AG09319 (cell line): ENCODE data around the gene RAB1B.

ENCODE experiments used
- DNase-seq: peaks from one replicate; pipeline ENCODE4 v3.0.0-alpha.2; 2010; ENCODE audit warnings: low read depth; ENCODE audit errors: extremely low read depth
- CTCF ChIP-seq: IDR thresholded peaks from 2 replicates; pipeline ENCODE4 v1.5.1; 2011; ENCODE audit warnings: low read depth, mild to moderate bottlenecking, inconsistent platforms, low read length, moderate library complexity

Gene RAB1B

GRCh38 chr11:66268244-66268951, at the start of gene RAB1B:
RAB1B (plus strand) TSS chr11:66268639; CDS start chr11:66268680, 41 bp downstream.
- no peak for TF ChIP-seq CTCF
- peak; percentile 99 for DNase-seq

- no peak for DNase-seq
- no peak for TF ChIP-seq CTCF
Measured at GRCh38 chr11:66218846-66219620, 49.4 kb upstream of the RAB1B start.

- TF ChIP-seq CTCF = no peak
- no peak for DNase-seq
Measured at GRCh38 chr11:66219846-66220565, 48.4 kb upstream of the RAB1B start.

- no peak for DNase-seq
- no peak for TF ChIP-seq CTCF
Measured at GRCh38 chr11:66220566-66220935, 47.9 kb upstream of the RAB1B start.

DNA sequence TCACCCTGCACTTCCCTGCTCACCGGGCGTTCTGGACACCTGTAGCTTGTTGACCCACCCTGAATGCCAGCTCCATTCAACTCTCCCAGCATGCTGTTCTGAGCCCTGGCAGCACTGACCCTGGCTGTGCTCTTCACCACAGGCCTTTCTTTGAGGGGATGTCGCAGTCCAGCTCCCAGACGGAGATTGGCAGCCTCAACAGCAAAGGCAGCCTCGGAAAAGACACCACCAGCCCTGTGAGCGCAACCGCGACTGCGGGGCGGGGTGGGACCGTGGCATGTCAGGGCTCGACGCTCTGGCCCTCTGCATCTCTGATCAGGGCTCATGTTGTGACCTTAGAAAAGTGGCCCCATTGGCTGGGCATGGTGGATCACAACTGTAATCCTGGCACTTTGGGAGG, 47.4 kb upstream of the RAB1B start:
- DNase-seq = no peak
- TF ChIP-seq CTCF = no peak

DNA sequence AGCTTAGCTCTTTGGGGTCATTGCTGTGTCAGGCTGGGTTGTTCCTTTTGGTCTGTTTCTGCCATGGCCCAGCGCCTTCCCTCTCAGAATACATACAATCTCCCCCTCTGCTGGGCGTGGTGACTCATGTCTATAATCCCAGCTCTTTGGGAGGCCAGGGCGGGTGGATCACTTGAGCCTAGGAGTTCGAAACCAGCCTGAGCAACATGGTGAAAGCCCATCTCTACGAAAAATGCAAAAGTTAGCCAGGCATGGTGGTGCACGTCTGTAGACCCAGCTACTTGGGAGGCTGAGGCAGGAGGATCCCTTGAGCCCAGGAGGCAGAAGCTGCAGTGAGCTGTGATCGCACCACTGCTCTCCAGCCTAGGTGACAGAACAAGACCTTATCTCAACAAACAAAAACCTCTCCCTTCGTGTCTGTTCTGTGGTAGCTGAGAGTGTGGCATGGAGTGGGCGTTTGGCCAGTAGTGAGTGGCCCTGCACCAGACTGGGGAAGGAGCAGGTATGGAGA, 46.7 kb upstream of the RAB1B start:
- DNase-seq = no peak
- no peak for TF ChIP-seq CTCF
